GM23248 (cell line): ENCODE data around the gene CDH22. TPM values are rescaled to one million over a fixed set of nuclear protein-coding genes. Genes with fewer than 3 reads are reported as not detected.

Source experiments
- DNase-seq: peaks from one replicate; pipeline ENCODE4 v3.0.0-alpha.2; 2015
- H2AFZ ChIP-seq: fragments of 200-600 bp; sonication (generic); 2 replicates; pipeline ENCODE4 v1.6.1; 2016; ENCODE audit warnings: antibody characterized with exemption
- H3F3A ChIP-seq: fragments of 200-600 bp; sonication (generic); 2 replicates; pipeline ENCODE4 v1.6.1; 2016; ENCODE audit warnings: mild to moderate bottlenecking, antibody characterized with exemption, mixed run types; ENCODE audit not compliant: insufficient read depth
- H3K27ac ChIP-seq: fragments of 200-600 bp; sonication (generic); 2 replicates; pipeline ENCODE4 v1.5.1; 2016; ENCODE audit warnings: mild to moderate bottlenecking
- H3K27me3 ChIP-seq: fragments of 200-600 bp; sonication (generic); replicated peaks from 2 replicates; pipeline ENCODE4 v1.6.1; 2016; ENCODE audit warnings: mild to moderate bottlenecking; ENCODE audit not compliant: insufficient read depth
- H3K36me3 ChIP-seq: fragments of 200-600 bp; sonication (generic); 2 replicates; pipeline ENCODE4 v1.6.1; 2016; ENCODE audit warnings: low read depth, mild to moderate bottlenecking
- H3K4me1 ChIP-seq: fragments of 200-600 bp; sonication (generic); 2 replicates; pipeline ENCODE4 v1.6.1; 2016; ENCODE audit warnings: mild to moderate bottlenecking; ENCODE audit not compliant: insufficient read depth
- H3K4me2 ChIP-seq: fragments of 200-600 bp; sonication (generic); one replicate; pipeline ENCODE4 v1.6.1; 2016; ENCODE audit warnings: mild to moderate bottlenecking; ENCODE audit not compliant: unreplicated experiment
- H3K4me3 ChIP-seq: fragments of 200-600 bp; sonication (generic); 2 replicates; pipeline ENCODE4 v1.5.1; 2016; ENCODE audit warnings: mild to moderate bottlenecking
- H3K79me2 ChIP-seq: fragments of 200-600 bp; sonication (generic); 2 replicates; pipeline ENCODE4 v1.6.1; 2016; ENCODE audit warnings: mild to moderate bottlenecking; ENCODE audit not compliant: insufficient read depth
- H3K9ac ChIP-seq: fragments of 200-600 bp; sonication (generic); 2 replicates; pipeline ENCODE4 v1.6.1; 2016; ENCODE audit warnings: mild to moderate bottlenecking
- H3K9me2 ChIP-seq: fragments of 200-600 bp; sonication (generic); 2 replicates; pipeline ENCODE4 v1.6.1; 2016; ENCODE audit warnings: mixed run types, mild to moderate bottlenecking, moderate library complexity; ENCODE audit not compliant: insufficient read depth
- H3K9me3 ChIP-seq: fragments of 200-600 bp; sonication (generic); one replicate; pipeline ENCODE4 v1.6.1; 2017; ENCODE audit warnings: low read depth
- H4K20me1 ChIP-seq: fragments of 200-600 bp; sonication (generic); 2 replicates; pipeline ENCODE4 v1.6.0; 2016; ENCODE audit not compliant: insufficient read depth
- EZH2 ChIP-seq: fragments of 200-600 bp; sonication (generic); IDR thresholded peaks from 2 replicates; pipeline ENCODE4 v1.6.1; 2018; ENCODE audit warnings: antibody characterized with exemption, mild to moderate bottlenecking; ENCODE audit not compliant: insufficient read depth, poor library complexity, severe bottlenecking
- EZH2phosphoT487 ChIP-seq: fragments of 200-600 bp; sonication (generic); IDR thresholded peaks from 2 replicates; pipeline ENCODE4 v1.6.1; 2018; ENCODE audit warnings: antibody characterized with exemption, moderate library complexity, mild to moderate bottlenecking, low read depth; ENCODE audit not compliant: insufficient read depth
- WGBS, 2 experiments: methylation state at CpG; one replicate each; pipeline ENCODE4 v1.1.6; 2015 to 2017; ENCODE audit warnings: low lambda C conversion rate in 2 of 2, low coverage in 1 of 2; ENCODE audit errors: missing lambda C conversion rate in 2 of 2; 5-methylcytosine and 5-hydroxymethylcytosine counted together
- in situ Hi-C: fragments of 300-500 bp; cut with MboI; formaldehyde crosslinking; loops from 2 replicates; pipeline ENCODE4 v1.15.0; 2020
- polyA plus RNA-seq: library from polyadenylated mRNA; unstranded; fragments of >200 nt; fragmentation: Nextera tagmentation; extraction: Ambion mirVana; gene quantifications from 2 replicates; pipeline ENCODE4 v1.2.1, GENCODE V29; 2016
- total RNA-seq: library from RNA; depleted of rRNA; stranded (reverse); fragments of >200 nt; shearing (Covaris generic); gene quantifications from 2 replicates; pipeline ENCODE4 v1.2.3, GENCODE V29; 2014

The CDH22 gene
- total and polyA plus RNA-seq, 2 experiments from 2014 or later, result not detected

DNA sequence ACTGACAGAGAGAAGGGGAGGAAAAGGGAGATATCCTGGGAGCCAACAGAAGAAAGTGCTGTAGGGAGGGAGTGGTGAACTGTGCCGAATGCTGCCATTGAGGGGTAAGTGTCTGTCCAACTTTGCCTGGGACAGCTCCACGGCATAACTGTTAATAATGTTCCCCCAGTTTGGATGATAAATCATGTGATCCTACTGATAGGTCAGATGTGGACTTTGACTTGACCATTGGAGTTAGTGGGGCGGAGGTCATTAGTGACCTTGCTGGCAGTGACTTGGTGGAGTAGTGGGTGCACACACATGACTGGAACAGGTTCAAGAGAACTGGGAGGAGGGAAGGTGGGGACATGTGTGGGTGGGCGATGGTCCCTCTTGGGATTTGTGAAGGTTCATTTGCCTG is 50.4 kb downstream of the CDH22 start:
- in situ Hi-C loops, result no loop called here

GRCh38 chr20:46256293-46256692 is 52.0 kb downstream of the CDH22 start:
- Histone ChIP-seq H2AFZ (no peak overlapping the region), H3K27me3 (peaks cover 34% of the 10 kb centered on the region), H3K9me3 (no peaks in the 10 kb centered on the region), H3K4me1 (no peaks in the 10 kb centered on the region), H3K36me3 (no peaks in the 10 kb centered on the region), H4K20me1 (no peaks in the 10 kb centered on the region), H3K79me2 (no peaks in the 10 kb centered on the region), H3K4me3 (no peak overlapping the region), H3F3A (no peaks in the 10 kb centered on the region), H3K4me2 (no peak overlapping the region), H3K27ac (no peak overlapping the region), H3K9ac (no peak overlapping the region), H3K9me2 (no peaks in the 10 kb centered on the region)
- TF ChIP-seq EZH2 (no peak), EZH2phosphoT487 (no peak)
- in situ Hi-C loops, result no loop called here
- no peak for DNase-seq
- WGBS, 2 experiments, result 20 to 22% methylated on average over 4 of the region's 4 CpGs

More for the DNA sequence above, 50.4 kb downstream of the CDH22 start:
- peaks cover 21% of the 10 kb centered on the region; the same call in 1 of the 2 replicates for H3K27me3 ChIP-seq
- H3F3A ChIP-seq, result no peaks in the 10 kb centered on the region
- H3K9me3 ChIP-seq, result no peaks in the 10 kb centered on the region
- TF ChIP-seq EZH2 (no peak), EZH2phosphoT487 (no peak)
- no peak overlapping the region for H3K4me2 ChIP-seq
- no peak overlapping the region for H3K4me3 ChIP-seq
- H3K9ac ChIP-seq, result no peak overlapping the region
- no peaks in the 10 kb centered on the region for H3K4me1 ChIP-seq
- no peaks in the 10 kb centered on the region for H3K9me2 ChIP-seq
- no peaks in the 10 kb centered on the region for H4K20me1 ChIP-seq
- no peak overlapping the region for H3K27ac ChIP-seq
- no peaks in the 10 kb centered on the region for H3K79me2 ChIP-seq
- DNase-seq, result no peak
- H2AFZ ChIP-seq, result no peak overlapping the region
- WGBS, 2 experiments, result 23 to 28% methylated on average over 4 of the region's 4 CpGs
- no peaks in the 10 kb centered on the region for H3K36me3 ChIP-seq

GRCh38 chr20:46255440-46256104 is 52.7 kb downstream of the CDH22 start:
- Histone ChIP-seq H3F3A (no peaks in the 10 kb centered on the region), H3K79me2 (no peaks in the 10 kb centered on the region), H3K4me1 (no peaks in the 10 kb centered on the region), H3K9me2 (no peaks in the 10 kb centered on the region), H4K20me1 (no peaks in the 10 kb centered on the region), H3K9me3 (no peaks in the 10 kb centered on the region), H3K9ac (no peak overlapping the region), H3K4me2 (no peak overlapping the region), H3K4me3 (no peak overlapping the region), H3K27me3 (peaks cover 34% of the 10 kb centered on the region), H3K36me3 (no peaks in the 10 kb centered on the region), H3K27ac (no peak overlapping the region), H2AFZ (no peak overlapping the region)
- WGBS, 2 experiments, result 12 to 14% methylated on average over 8 of the region's 8 CpGs
- DNase-seq, result no peak
- in situ Hi-C loops, result no loop called here
- no peak for TF ChIP-seq EZH2
- TF ChIP-seq EZH2phosphoT487, result no peak

DNA sequence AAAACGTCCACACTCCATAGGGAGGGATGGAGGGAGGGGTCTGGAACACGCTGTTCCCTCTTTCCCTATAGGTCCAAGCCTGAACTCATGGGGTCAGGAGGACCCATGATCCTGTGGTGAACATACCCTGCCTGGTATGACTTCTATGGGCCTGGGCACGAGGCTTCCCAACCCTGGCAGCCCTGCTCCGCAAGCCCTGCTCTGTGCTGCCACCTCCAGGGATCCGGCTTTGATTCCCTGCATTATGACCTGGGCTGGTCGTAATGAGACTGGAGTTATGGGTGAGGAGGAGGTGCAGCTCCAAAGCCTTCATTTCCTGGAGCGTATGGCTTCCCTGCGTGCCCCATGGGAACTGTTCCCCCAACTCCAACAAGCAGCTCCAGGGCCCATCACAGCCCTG is 54.9 kb downstream of the CDH22 start:
- H3K9ac ChIP-seq, result no peak overlapping the region
- no peak overlapping the region for H3K4me2 ChIP-seq
- H4K20me1 ChIP-seq, result no peaks in the 10 kb centered on the region
- 3 to 4% methylated on average over 8 of the region's 8 CpGs for WGBS, 2 experiments
- no peaks in the 10 kb centered on the region for H3K9me3 ChIP-seq
- no peaks in the 10 kb centered on the region for H3K9me2 ChIP-seq
- H3K4me3 ChIP-seq, result no peak overlapping the region
- H2AFZ ChIP-seq, result no peak overlapping the region
- H3K27me3 ChIP-seq, result peaks cover 45% of the 10 kb centered on the region
- H3K27ac ChIP-seq, result no peak overlapping the region
- no peaks in the 10 kb centered on the region for H3K79me2 ChIP-seq
- in situ Hi-C loops, result no loop called here
- no peaks in the 10 kb centered on the region for H3K4me1 ChIP-seq
- TF ChIP-seq EZH2 (no peak), EZH2phosphoT487 (no peak)
- no peaks in the 10 kb centered on the region for H3K36me3 ChIP-seq
- peak; percentile 22 for DNase-seq
- H3F3A ChIP-seq, result no peaks in the 10 kb centered on the region
